ENCODE results near the gene OR52B2.

The OR52B2 gene

GRCh38 chr11:6170226-6170625 is at the start of gene OR52B2:
Gene OR52B2 (minus strand): TSS chr11:6170326. CDS start chr11:6170326, 0 bp downstream.
- no peak for DNase-seq (ENCODE audit: low read depth)

GRCh38 chr11:6219359-6219758 is 49.2 kb upstream of the OR52B2 start:
- peak; percentile 92 for DNase-seq (ENCODE audit: low read depth)

- no peak for DNase-seq (ENCODE audit: low read depth)
Observed at GRCh38 chr11:6217722-6218121, 47.6 kb upstream of the OR52B2 start.

- no peak for DNase-seq (ENCODE audit: low read depth)
Observed at GRCh38 chr11:6216501-6216900, 46.4 kb upstream of the OR52B2 start.

- DNase-seq (ENCODE audit: low read depth): no peak
Observed at GRCh38 chr11:6214530-6214929, 44.4 kb upstream of the OR52B2 start.

- DNase-seq (ENCODE audit: low read depth): no peak
Observed at GRCh38 chr11:6210274-6210955, 40.3 kb upstream of the OR52B2 start.

- no peak for DNase-seq (ENCODE audit: low read depth)
Observed at GRCh38 chr11:6209801-6210200, 39.7 kb upstream of the OR52B2 start.

- DNase-seq (ENCODE audit: low read depth): no peak
Observed at GRCh38 chr11:6206456-6207180, 36.5 kb upstream of the OR52B2 start.

- DNase-seq (ENCODE audit: low read depth): no peak
Observed at GRCh38 chr11:6205366-6205765, 35.2 kb upstream of the OR52B2 start, which contains the start of gene C11orf42. Gene C11orf42 (plus strand): TSS chr11:6205557. CDS start chr11:6205616, 59 bp downstream.

- DNase-seq (ENCODE audit: low read depth): no peak
Observed at GRCh38 chr11:6204706-6205105, 34.6 kb upstream of the OR52B2 start.

- DNase-seq (ENCODE audit: low read depth): no peak
Observed at GRCh38 chr11:6203327-6203726, 33.2 kb upstream of the OR52B2 start.

GRCh38 chr11:6202041-6202440 is 31.9 kb upstream of the OR52B2 start:
- DNase-seq (ENCODE audit: low read depth): no peak

GRCh38 chr11:6201481-6201880 is 31.4 kb upstream of the OR52B2 start:
- no peak for DNase-seq (ENCODE audit: low read depth)

- DNase-seq (ENCODE audit: low read depth): no peak
Observed at GRCh38 chr11:6200975-6201374, 30.8 kb upstream of the OR52B2 start.

GRCh38 chr11:6199174-6199810 is 29.2 kb upstream of the OR52B2 start, which contains the start of gene OR52W1:
Gene OR52W1 (plus strand): TSS chr11:6199224. CDS start chr11:6199224, 0 bp downstream.
- no peak for DNase-seq (ENCODE audit: low read depth)

- no peak for DNase-seq (ENCODE audit: low read depth)
Observed at GRCh38 chr11:6197466-6198200, 27.5 kb upstream of the OR52B2 start.

GRCh38 chr11:6196396-6196795 is 26.3 kb upstream of the OR52B2 start:
- DNase-seq (ENCODE audit: low read depth): no peak

GRCh38 chr11:6194065-6194581 is 24.0 kb upstream of the OR52B2 start:
- no peak for DNase-seq (ENCODE audit: low read depth)

GRCh38 chr11:6191742-6192141 is 21.6 kb upstream of the OR52B2 start:
- DNase-seq (ENCODE audit: low read depth): no peak

- DNase-seq (ENCODE audit: low read depth): no peak
Observed at GRCh38 chr11:6175440-6175839, 5.3 kb upstream of the OR52B2 start.

GRCh38 chr11:6156628-6157359 is 13.3 kb downstream of the OR52B2 start:
- DNase-seq (ENCODE audit: low read depth): no peak

All from GM04504 (cell line).